SK-N-SH (cell line): ENCODE results near the gene LMAN1L. TPM values are rescaled to one million over a fixed set of nuclear protein-coding genes. Genes with fewer than 3 reads are reported as not detected.

ENCODE experiments used
- CTCF ChIA-PET: fragments of 300-600, 350-600 bp; formaldehyde crosslinking; extraction: SDS; loops from one replicate; lab custom pipeline; 2021; lab: Yijun Ruan, JAX
- POLR2A ChIA-PET: fragments of 350-600 bp; sonication (Branson Sonifier 250); formaldehyde crosslinking; extraction: SDS; loops from one replicate; lab custom pipeline; 2020; ENCODE audit warnings: antibody characterized with exemption, inconsistent platforms; lab: Yijun Ruan, JAX
- DNase-seq: peaks from one replicate; pipeline ENCODE4 v3.0.0; 2012
- H2AFZ ChIP-seq: fragments of 200-600 bp; sonication (generic); 2 replicates; pipeline ENCODE4 v1.8.1; 2016; ENCODE audit warnings: antibody characterized with exemption, mild to moderate bottlenecking, low read depth
- H3F3A ChIP-seq: fragments of 200-600 bp; sonication (generic); replicated peaks from 2 replicates; pipeline ENCODE3; 2016; ENCODE audit warnings: antibody characterized with exemption, mild to moderate bottlenecking; ENCODE audit not compliant: insufficient read depth
- H3K27ac ChIP-seq, 2 experiments: fragments of 200-500 bp in 1 of 2; fragments of 200-600 bp in 1 of 2; sonication (Bioruptor generic) in 1 of 2; sonication (generic), shearing (Covaris generic) in 1 of 2; 2 replicates each; pipeline versions ENCODE4 v1.5.1 to v1.6.1; 2014 to 2016; ENCODE audit warnings: low read depth in 2 of 2, inconsistent platforms in 1 of 2, low read length in 1 of 2, mild to moderate bottlenecking in 1 of 2, mixed read lengths in 1 of 2
- H3K27me3 ChIP-seq: fragments of 200-600 bp; sonication (generic), shearing (Covaris generic); 2 replicates; pipeline ENCODE4 v1.6.1; 2016; ENCODE audit warnings: mixed run types; ENCODE audit not compliant: insufficient read depth
- H3K36me3 ChIP-seq, 2 experiments: fragments of 200-500 bp in 1 of 2; fragments of 200-600 bp in 1 of 2; sonication (Bioruptor generic) in 1 of 2; sonication (generic) in 1 of 2; replicated peaks in 1 of 2; 2 replicates each; pipeline versions ENCODE3 to v1.5.1; 2014 to 2016; ENCODE audit warnings: low read length in 1 of 2, mild to moderate bottlenecking in 1 of 2; ENCODE audit not compliant: insufficient read depth in 2 of 2, control insufficient read depth in 1 of 2
- H3K4me1 ChIP-seq, 2 experiments: fragments of 200-500 bp in 1 of 2; fragments of 200-600 bp in 1 of 2; sonication (Bioruptor generic) in 1 of 2; sonication (generic), shearing (Covaris generic) in 1 of 2; 2 replicates each; pipeline versions ENCODE4 v1.5.1 to v1.6.1; 2014 to 2016; ENCODE audit warnings: low read depth in 1 of 2, low read length in 1 of 2, mixed run types in 1 of 2; ENCODE audit not compliant: insufficient read depth in 2 of 2, control insufficient read depth in 1 of 2
- H3K4me2 ChIP-seq: fragments of 200-600 bp; sonication (generic), shearing (Covaris generic); 2 replicates; pipeline ENCODE4 v1.6.1; 2017; ENCODE audit warnings: mixed run types
- H3K4me3 ChIP-seq, 2 experiments: fragments of 200-500 bp in 1 of 2; fragments of 200-600 bp in 1 of 2; sonication (Bioruptor generic) in 1 of 2; sonication (generic), shearing (Covaris generic) in 1 of 2; 2 replicates each; pipeline versions ENCODE4 v1.5.1 to v1.8.1; 2014 to 2016; ENCODE audit warnings: low read depth in 2 of 2, inconsistent platforms in 1 of 2, low read length in 1 of 2, mild to moderate bottlenecking in 1 of 2, mixed read lengths in 1 of 2, moderate library complexity in 1 of 2
- H3K79me2 ChIP-seq: fragments of 200-600 bp; sonication (generic); 2 replicates; pipeline ENCODE4 v1.8.1; 2017; ENCODE audit warnings: mild to moderate bottlenecking; ENCODE audit not compliant: insufficient read depth
- H3K9ac ChIP-seq: fragments of 200-600 bp; sonication (generic); 2 replicates; pipeline ENCODE4 v1.6.1; 2017; ENCODE audit warnings: mixed run types
- H3K9me2 ChIP-seq: fragments of 200-600 bp; sonication (generic); 2 replicates; pipeline ENCODE4 v1.6.1; 2017; ENCODE audit warnings: mixed run types
- H3K9me3 ChIP-seq: fragments of 200-600 bp; sonication (generic); 2 replicates; pipeline ENCODE4 v1.6.1; 2017; ENCODE audit warnings: mixed run types, mild to moderate bottlenecking, moderate library complexity
- H4K20me1 ChIP-seq: fragments of 200-600 bp; sonication (generic); 2 replicates; pipeline ENCODE4 v1.6.1; 2017; ENCODE audit warnings: mild to moderate bottlenecking, mixed run types; ENCODE audit not compliant: insufficient read depth
- EP300 ChIP-seq, 2 experiments: IDR thresholded peaks; 2 replicates each; pipeline versions ENCODE4 v1.4.0 to v1.6.1; 2012; ENCODE audit warnings: borderline replicate concordance in 1 of 2, low read depth in 1 of 2, low read length in 1 of 2
- EZH2phosphoT487 ChIP-seq: fragments of 200-600 bp; sonication (generic); IDR thresholded peaks from 2 replicates; pipeline ENCODE4 v1.6.1; 2017; ENCODE audit warnings: low read depth, mixed run types, mild to moderate bottlenecking, antibody characterized with exemption, moderate library complexity, borderline replicate concordance
- GATA2 ChIP-seq: sonication (generic); formaldehyde crosslinking; IDR thresholded peaks from 2 replicates; pipeline ENCODE4 v1.5.0; 2020; ENCODE audit warnings: mild to moderate bottlenecking, missing genetic modification reagents
- MXI1 ChIP-seq: IDR thresholded peaks from 2 replicates; pipeline ENCODE4 v1.6.1; 2012; ENCODE audit warnings: mild to moderate bottlenecking, low read depth, low read length, improper control_type of control experiment
- RAD21 ChIP-seq: IDR thresholded peaks from 2 replicates; pipeline ENCODE4 v1.6.1; 2012; ENCODE audit warnings: mild to moderate bottlenecking, low read length
- SMC3 ChIP-seq: IDR thresholded peaks from 2 replicates; pipeline ENCODE4 v1.6.1; 2012; ENCODE audit warnings: low read depth, low read length, improper control_type of control experiment
- WGBS: methylation state at CpG from one replicate; pipeline ENCODE4 v1.1.6; 2017; ENCODE audit warnings: low lambda C conversion rate; 5-methylcytosine and 5-hydroxymethylcytosine counted together
- polyA plus RNA-seq, 3 experiments: library from polyadenylated mRNA; depleted of rRNA; stranded (reverse); fragments of >200 nt; gene quantifications; 2 replicates each; pipeline ENCODE4 v1.2.3, GENCODE V29; 2012
- TF ChIP-seq, protein P1 (sequence below): IDR thresholded peaks from 2 replicates; pipeline ENCODE4 v1.4.0; 2012; ENCODE audit warnings: low read depth, borderline replicate concordance
- TF ChIP-seq, protein P2 (sequence below): fragments of 200-600 bp; sonication (generic); IDR thresholded peaks from 2 replicates; pipeline ENCODE4 v1.6.1; 2017; ENCODE audit warnings: antibody characterized with exemption, mild to moderate bottlenecking, moderate library complexity
- TF ChIP-seq, protein P3 (sequence below): IDR thresholded peaks from 2 replicates; pipeline ENCODE4; 2012
- TF ChIP-seq, protein P4 (sequence below): IDR thresholded peaks from 2 replicates; pipeline ENCODE4 v1.4.0; 2012; ENCODE audit warnings: low read depth

LMAN1L gene
- polyA plus RNA-seq, 1 of the 3 experiments (the other 2 are of a cell fraction), result 0.02 TPM

DNA sequence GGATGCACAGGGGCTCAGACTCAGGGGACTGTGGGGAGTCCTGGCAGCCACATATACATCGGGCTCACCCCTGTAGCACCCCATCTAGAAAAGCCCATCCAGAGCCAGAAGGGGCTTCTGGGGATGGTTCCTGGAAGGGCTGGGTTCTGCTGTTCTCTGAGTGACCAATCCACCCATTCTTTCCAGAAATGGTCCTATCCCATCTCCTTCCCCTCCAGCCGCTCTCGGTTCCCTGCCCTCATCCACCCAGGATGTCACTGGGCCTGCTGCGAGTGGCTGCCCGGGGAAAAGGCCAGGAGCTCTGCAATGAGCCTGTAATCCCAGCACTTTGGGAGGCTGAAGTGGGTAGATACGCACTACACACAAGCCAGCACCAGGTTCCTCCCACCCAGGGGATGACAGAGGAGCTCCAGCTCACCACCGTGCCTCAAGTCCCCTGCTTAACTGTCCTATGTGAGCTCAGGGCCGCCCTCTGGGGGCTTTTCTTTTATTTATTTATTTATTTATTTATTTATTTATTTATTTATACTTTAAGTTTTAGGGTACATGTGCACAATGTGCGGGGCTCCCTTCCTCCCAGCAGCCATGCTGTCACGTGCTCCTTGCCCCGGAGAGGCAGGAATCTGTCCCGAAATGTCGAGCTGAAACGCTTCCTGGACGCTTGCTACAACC is 44.4 kb upstream of the LMAN1L start:
- Histone ChIP-seq H3K36me3 (no peaks in the 10 kb centered on the region), H2AFZ (0 out of 2 replicates have a peak overlapping the region, but pooled peaks have one; percentile 42), H3K9me3 (no peaks in the 10 kb centered on the region), H4K20me1 (no peaks in the 10 kb centered on the region), H3K9ac (no peak overlapping the region), H3F3A (peaks cover 3% of the 10 kb centered on the region), H3K4me1 (peaks cover 0 to 5% of the 10 kb centered on the region in 2 experiments; a peak in 1 of 4 replicates), H3K4me3 (no peak overlapping the region; a peak in 1 of 4 replicates), H3K27ac (no peak overlapping the region), H3K9me2 (no peaks in the 10 kb centered on the region), H3K27me3 (peaks cover 8% of the 10 kb centered on the region; the same call in 1 of the 2 replicates), H3K79me2 (no peaks in the 10 kb centered on the region), H3K4me2 (peak overlapping the region; percentile 65; the same call in 1 of the 2 replicates)
- CTCF ChIA-PET, result interaction anchor here (0.7 to 24.3 kb wide), 69 partner anchors 8 to 405 kb away, joined by 3 to 1109 read pairs (median 7); partner anchors contain the start of genes ARID3B, CLK3, COX5A and CPLX3
- 39% methylated on average over 14 of the region's 15 CpGs for WGBS
- peak; percentile 47 for DNase-seq
- POLR2A ChIA-PET, result interaction anchor here (0.7 to 2.6 kb wide), 3 partner anchors 133 to 140 kb away, joined by 4 to 15 read pairs (median 9); no protein-coding TSS in a partner anchor
- TF ChIP-seq EP300 (IDR thresholded peaks at IDR 0.05; ENCODE audit: borderline replicate concordance in 1 of 2, low read depth in 1 of 2, low read length in 1 of 2) (no peak), GATA2 (CRISPR knock-in tag) (no peak), EZH2phosphoT487 (no peak)
- TF ChIP-seq, protein P1, sequence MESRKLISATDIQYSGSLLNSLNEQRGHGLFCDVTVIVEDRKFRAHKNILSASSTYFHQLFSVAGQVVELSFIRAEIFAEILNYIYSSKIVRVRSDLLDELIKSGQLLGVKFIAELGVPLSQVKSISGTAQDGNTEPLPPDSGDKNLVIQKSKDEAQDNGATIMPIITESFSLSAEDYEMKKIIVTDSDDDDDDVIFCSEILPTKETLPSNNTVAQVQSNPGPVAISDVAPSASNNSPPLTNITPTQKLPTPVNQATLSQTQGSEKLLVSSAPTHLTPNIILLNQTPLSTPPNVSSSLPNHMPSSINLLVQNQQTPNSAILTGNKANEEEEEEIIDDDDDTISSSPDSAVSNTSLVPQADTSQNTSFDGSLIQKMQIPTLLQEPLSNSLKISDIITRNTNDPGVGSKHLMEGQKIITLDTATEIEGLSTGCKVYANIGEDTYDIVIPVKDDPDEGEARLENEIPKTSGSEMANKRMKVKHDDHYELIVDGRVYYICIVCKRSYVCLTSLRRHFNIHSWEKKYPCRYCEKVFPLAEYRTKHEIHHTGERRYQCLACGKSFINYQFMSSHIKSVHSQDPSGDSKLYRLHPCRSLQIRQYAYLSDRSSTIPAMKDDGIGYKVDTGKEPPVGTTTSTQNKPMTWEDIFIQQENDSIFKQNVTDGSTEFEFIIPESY, result no peak

- H2AFZ ChIP-seq, result 0 out of 2 replicates have a peak overlapping the region, but pooled peaks have one; percentile 42
Observed at GRCh38 chr15:74768771-74769342, 43.8 kb upstream of the LMAN1L start.

More at GRCh38 chr15:74768771-74769342, 43.8 kb upstream of the LMAN1L start:
- ChIA-PET POLR2A (interaction anchor here (0.6 to 2.6 kb wide), 4 partner anchors 13 to 140 kb away, joined by 4 to 15 read pairs (median 6); no protein-coding TSS in a partner anchor), CTCF (interaction anchor here (0.6 to 24.3 kb wide), 82 partner anchors 8 to 406 kb away, joined by 3 to 1109 read pairs (median 6); partner anchors contain the start of genes ARID3B, CLK3, COX5A and CPLX3)
- H4K20me1 ChIP-seq, result no peaks in the 10 kb centered on the region
- H3F3A ChIP-seq, result peaks cover 3% of the 10 kb centered on the region
- H3K9me3 ChIP-seq, result no peaks in the 10 kb centered on the region
- H3K36me3 ChIP-seq, result no peaks in the 10 kb centered on the region
- no peak overlapping the region for H3K9ac ChIP-seq
- H3K9me2 ChIP-seq, result no peaks in the 10 kb centered on the region
- TF ChIP-seq, protein P2, sequence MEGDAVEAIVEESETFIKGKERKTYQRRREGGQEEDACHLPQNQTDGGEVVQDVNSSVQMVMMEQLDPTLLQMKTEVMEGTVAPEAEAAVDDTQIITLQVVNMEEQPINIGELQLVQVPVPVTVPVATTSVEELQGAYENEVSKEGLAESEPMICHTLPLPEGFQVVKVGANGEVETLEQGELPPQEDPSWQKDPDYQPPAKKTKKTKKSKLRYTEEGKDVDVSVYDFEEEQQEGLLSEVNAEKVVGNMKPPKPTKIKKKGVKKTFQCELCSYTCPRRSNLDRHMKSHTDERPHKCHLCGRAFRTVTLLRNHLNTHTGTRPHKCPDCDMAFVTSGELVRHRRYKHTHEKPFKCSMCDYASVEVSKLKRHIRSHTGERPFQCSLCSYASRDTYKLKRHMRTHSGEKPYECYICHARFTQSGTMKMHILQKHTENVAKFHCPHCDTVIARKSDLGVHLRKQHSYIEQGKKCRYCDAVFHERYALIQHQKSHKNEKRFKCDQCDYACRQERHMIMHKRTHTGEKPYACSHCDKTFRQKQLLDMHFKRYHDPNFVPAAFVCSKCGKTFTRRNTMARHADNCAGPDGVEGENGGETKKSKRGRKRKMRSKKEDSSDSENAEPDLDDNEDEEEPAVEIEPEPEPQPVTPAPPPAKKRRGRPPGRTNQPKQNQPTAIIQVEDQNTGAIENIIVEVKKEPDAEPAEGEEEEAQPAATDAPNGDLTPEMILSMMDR, result peak; percentile 87
- TF ChIP-seq SMC3 (peak; percentile 87), RAD21 (peak; percentile 88), MXI1 (no peak)
- TF ChIP-seq, protein P3, sequence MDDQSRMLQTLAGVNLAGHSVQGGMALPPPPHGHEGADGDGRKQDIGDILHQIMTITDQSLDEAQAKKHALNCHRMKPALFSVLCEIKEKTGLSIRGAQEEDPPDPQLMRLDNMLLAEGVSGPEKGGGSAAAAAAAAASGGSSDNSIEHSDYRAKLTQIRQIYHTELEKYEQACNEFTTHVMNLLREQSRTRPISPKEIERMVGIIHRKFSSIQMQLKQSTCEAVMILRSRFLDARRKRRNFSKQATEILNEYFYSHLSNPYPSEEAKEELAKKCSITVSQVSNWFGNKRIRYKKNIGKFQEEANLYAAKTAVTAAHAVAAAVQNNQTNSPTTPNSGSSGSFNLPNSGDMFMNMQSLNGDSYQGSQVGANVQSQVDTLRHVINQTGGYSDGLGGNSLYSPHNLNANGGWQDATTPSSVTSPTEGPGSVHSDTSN, result peak; percentile 18; the same call in 1 of the 2 replicates
- TF ChIP-seq, protein P4, sequence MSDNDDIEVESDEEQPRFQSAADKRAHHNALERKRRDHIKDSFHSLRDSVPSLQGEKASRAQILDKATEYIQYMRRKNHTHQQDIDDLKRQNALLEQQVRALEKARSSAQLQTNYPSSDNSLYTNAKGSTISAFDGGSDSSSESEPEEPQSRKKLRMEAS, result peak; percentile 49; the same call in 1 of the 2 replicates
- peaks cover 8% of the 10 kb centered on the region; the same call in 1 of the 2 replicates for H3K27me3 ChIP-seq
- no peaks in the 10 kb centered on the region for H3K79me2 ChIP-seq
- no peak overlapping the region for H3K27ac ChIP-seq
- peaks cover 0 to 5% of the 10 kb centered on the region in 2 experiments; a peak in 1 of 4 replicates for H3K4me1 ChIP-seq
- H3K4me3 ChIP-seq, result no peak overlapping the region; a peak in 1 of 4 replicates
- WGBS, result 0% methylated on average over 9 of the region's 9 CpGs
- peak overlapping the region; percentile 65; the same call in 1 of the 2 replicates for H3K4me2 ChIP-seq
- peak; percentile 84 for DNase-seq
